ENCODE measurements around the gene INPP5D. TPM values are rescaled to one million over a fixed set of nuclear protein-coding genes. Genes with fewer than 3 reads are reported as not detected.

INPP5D gene
- total and polyA plus RNA-seq, 2 of the 13 experiments (the other 11 are each of a cell fraction or from before 2014, with no cell fraction given), result 16.7 to 18.0 TPM

GRCh38 chr2:233124421-233125080 lies 64.4 kb downstream of the INPP5D start (continued):
- TF ChIP-seq CTCF (CRISPR knock-in tag; IDR thresholded peaks at IDR 0.05), result peak; percentile 30; the same call in 1 of the 2 replicates
- no peak for TF ChIP-seq MED8 (CRISPR knock-in tag; IDR thresholded peaks at IDR 0.05; ENCODE audit: insufficient replicate concordance)
- TF ChIP-seq ATRX (CRISPR knock-in tag; IDR thresholded peaks at IDR 0.05; ENCODE audit: borderline replicate concordance), result no peak
- TF ChIP-seq PREB (CRISPR knock-in tag; IDR thresholded peaks at IDR 0.05), result no peak
- 0 out of 2 replicates have a peak, but pooled peaks have one; percentile 13 for TF ChIP-seq RXRA (CRISPR knock-in tag; IDR thresholded peaks at IDR 0.05)
- 0 out of 2 replicates have a peak, but pooled peaks have one; percentile 31 for TF ChIP-seq IRF9 (CRISPR knock-in tag; IDR thresholded peaks at IDR 0.05; ENCODE audit: borderline replicate concordance)
- no peak for TF ChIP-seq ZNF34 (CRISPR knock-in tag; IDR thresholded peaks at IDR 0.05; ENCODE audit: borderline replicate concordance)
- TF ChIP-seq ESRRA (CRISPR knock-in tag; IDR thresholded peaks at IDR 0.05; ENCODE audit: low read depth), result peak; percentile 79
- no peak for TF ChIP-seq RNF2 (conservative IDR thresholded peaks at IDR 0.05; ENCODE audit: low read depth)
- no peak for TF ChIP-seq RBM22 (optimal IDR thresholded peaks at IDR 0.05; ENCODE audit: low read length)
- TF ChIP-seq SAP130 (CRISPR knock-in tag; IDR thresholded peaks at IDR 0.05; ENCODE audit: low read depth), result no peak
- TF ChIP-seq BORCS8-MEF2B (CRISPR knock-in tag; IDR thresholded peaks at IDR 0.05), result 0 out of 2 replicates have a peak, but pooled peaks have one; percentile 34
- TF ChIP-seq ZNF362 (CRISPR knock-in tag; IDR thresholded peaks at IDR 0.05; ENCODE audit: borderline replicate concordance), result no peak
- TF ChIP-seq ZNF546 (CRISPR knock-in tag; conservative IDR thresholded peaks at IDR 0.05), result no peak
